ENCODE measurements around the gene P2RX4. TPM values are rescaled to one million over a fixed set of nuclear protein-coding genes. Genes with fewer than 3 reads are reported as not detected.

Gene P2RX4
- total RNA-seq, 1 experiment from 2014 or later = 21.0 TPM

DNA sequence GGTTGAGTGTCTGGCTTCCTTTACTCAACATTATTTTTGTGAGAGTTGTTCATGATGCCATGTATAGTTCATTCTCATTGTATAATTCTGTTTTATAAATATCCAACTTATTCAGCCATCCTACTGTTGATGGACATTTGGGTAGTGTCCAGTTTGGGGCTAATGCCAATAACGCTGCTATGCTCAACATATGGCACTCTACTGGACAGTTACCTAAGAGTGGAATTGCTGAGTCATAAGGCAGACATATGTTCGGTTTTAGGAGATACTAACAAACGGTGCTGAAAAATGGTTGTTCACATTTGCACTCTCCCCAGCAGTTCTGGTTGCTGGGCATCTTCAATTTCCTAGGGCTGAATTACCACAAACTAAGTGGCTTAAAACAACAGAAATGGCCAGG lies 28.7 kb upstream of the P2RX4 start:
- no peak for DNase-seq
- Histone ChIP-seq H3K9me3 (ENCODE audit: insufficient read depth, low read depth) (no peaks in the 10 kb centered on the region), H4K20me1 (ENCODE audit: insufficient read depth) (no peaks in the 10 kb centered on the region), H3K27me3 (ENCODE audit: insufficient read depth, low read depth) (no peaks in the 10 kb centered on the region), H2AFZ (no peak overlapping the region), H3K9me2 (ENCODE audit: insufficient read depth) (no peaks in the 10 kb centered on the region), H3F3A (ENCODE audit: insufficient read depth, low read depth) (no peaks in the 10 kb centered on the region), H3K4me1 (replicated peaks; ENCODE audit: insufficient read depth) (no peaks in the 10 kb centered on the region), H3K4me2 (no peak overlapping the region), H3K36me3 (ENCODE audit: low read depth) (no peaks in the 10 kb centered on the region), H3K4me3 (no peak overlapping the region), H3K79me2 (ENCODE audit: low read depth) (no peaks in the 10 kb centered on the region), H3K27ac (no peak overlapping the region)
- BruUV-seq (replicated peaks) = no TSS peak
- intact Hi-C loops (cut with micrococcal nuclease; ENCODE audit: unreplicated experiment) = no loop called here
- ChIA-PET POLR2A (ENCODE audit: unreplicated experiment) (no interaction called here), CTCF (no interaction called here)
- TF ChIP-seq EZH2 (IDR thresholded peaks at IDR 0.05; ENCODE audit: low read depth) = no peak

DNA sequence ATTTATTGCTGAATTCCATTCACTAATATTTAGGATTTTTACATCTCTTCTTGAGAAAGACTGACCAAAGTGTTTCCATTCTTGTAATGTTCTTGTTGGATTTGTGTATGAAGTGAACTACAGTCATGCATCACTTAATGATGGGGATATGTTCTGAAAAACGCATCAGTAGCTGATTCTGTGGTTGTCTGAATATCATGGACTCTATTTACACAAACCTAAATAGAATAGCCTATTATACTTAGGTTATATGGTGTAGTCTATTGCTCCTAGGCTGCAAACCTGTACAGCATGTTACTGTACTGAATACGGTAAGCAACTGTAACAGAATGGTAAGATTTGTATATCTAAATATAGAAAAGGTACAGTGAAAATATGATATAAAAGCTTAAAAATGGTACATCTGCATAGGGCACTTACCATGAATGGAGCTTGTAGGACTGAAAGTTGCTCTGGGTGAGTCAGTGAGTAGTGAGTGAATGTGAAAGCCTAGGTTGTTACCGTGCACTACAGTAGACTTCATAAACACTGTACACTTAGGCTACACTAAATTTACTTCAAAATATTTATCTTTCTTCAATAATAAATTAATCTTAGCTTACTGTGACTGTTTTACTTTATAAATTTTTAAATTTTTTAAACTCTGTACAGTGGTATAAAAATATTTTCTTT lies 27.6 kb upstream of the P2RX4 start:
- no TSS peak for BruUV-seq (replicated peaks)

GRCh38 chr12:121184425-121184824 lies 25.5 kb upstream of the P2RX4 start:
- no peaks in the 10 kb centered on the region for H3F3A ChIP-seq (ENCODE audit: insufficient read depth, low read depth)
- no peak overlapping the region for H3K4me2 ChIP-seq
- POLR2A ChIA-PET (ENCODE audit: unreplicated experiment) = interaction anchor here (0.7 kb wide), 1 partner anchor 47 kb away, joined by 7 read pairs; no protein-coding TSS in a partner anchor
- H3K79me2 ChIP-seq (ENCODE audit: low read depth) = no peaks in the 10 kb centered on the region
- DNase-seq = no peak
- no peak overlapping the region for H2AFZ ChIP-seq
- H3K4me3 ChIP-seq = no peak overlapping the region
- no peaks in the 10 kb centered on the region for H3K4me1 ChIP-seq (replicated peaks; ENCODE audit: insufficient read depth)
- no peaks in the 10 kb centered on the region for H3K9me3 ChIP-seq (ENCODE audit: insufficient read depth, low read depth)
- no peak overlapping the region for H3K27ac ChIP-seq
- BruUV-seq (replicated peaks) = no TSS peak
- no peaks in the 10 kb centered on the region for H4K20me1 ChIP-seq (ENCODE audit: insufficient read depth)
- H3K27me3 ChIP-seq (ENCODE audit: insufficient read depth, low read depth) = no peaks in the 10 kb centered on the region
- CTCF ChIA-PET = no interaction called here
- no peak for TF ChIP-seq EZH2 (IDR thresholded peaks at IDR 0.05; ENCODE audit: low read depth)
- no peaks in the 10 kb centered on the region for H3K9me2 ChIP-seq (ENCODE audit: insufficient read depth)
- no peaks in the 10 kb centered on the region for H3K36me3 ChIP-seq (ENCODE audit: low read depth)
- intact Hi-C loops (cut with micrococcal nuclease; ENCODE audit: unreplicated experiment) = no loop called here

More for the DNA sequence above, 27.6 kb upstream of the P2RX4 start:
- CTCF ChIA-PET = no interaction called here
- Histone ChIP-seq H4K20me1 (ENCODE audit: insufficient read depth) (no peaks in the 10 kb centered on the region), H3K9me2 (ENCODE audit: insufficient read depth) (no peaks in the 10 kb centered on the region), H3K79me2 (ENCODE audit: low read depth) (no peaks in the 10 kb centered on the region), H3K36me3 (ENCODE audit: low read depth) (no peaks in the 10 kb centered on the region), H3K9me3 (ENCODE audit: insufficient read depth, low read depth) (no peaks in the 10 kb centered on the region), H3K27ac (no peak overlapping the region), H3F3A (ENCODE audit: insufficient read depth, low read depth) (no peaks in the 10 kb centered on the region), H2AFZ (no peak overlapping the region), H3K4me3 (no peak overlapping the region), H3K27me3 (ENCODE audit: insufficient read depth, low read depth) (no peaks in the 10 kb centered on the region), H3K4me2 (no peak overlapping the region), H3K4me1 (replicated peaks; ENCODE audit: insufficient read depth) (no peaks in the 10 kb centered on the region)
- DNase-seq = no peak
- intact Hi-C loops (cut with micrococcal nuclease; ENCODE audit: unreplicated experiment) = no loop called here
- POLR2A ChIA-PET (ENCODE audit: unreplicated experiment) = no interaction called here
- TF ChIP-seq, protein P1, sequence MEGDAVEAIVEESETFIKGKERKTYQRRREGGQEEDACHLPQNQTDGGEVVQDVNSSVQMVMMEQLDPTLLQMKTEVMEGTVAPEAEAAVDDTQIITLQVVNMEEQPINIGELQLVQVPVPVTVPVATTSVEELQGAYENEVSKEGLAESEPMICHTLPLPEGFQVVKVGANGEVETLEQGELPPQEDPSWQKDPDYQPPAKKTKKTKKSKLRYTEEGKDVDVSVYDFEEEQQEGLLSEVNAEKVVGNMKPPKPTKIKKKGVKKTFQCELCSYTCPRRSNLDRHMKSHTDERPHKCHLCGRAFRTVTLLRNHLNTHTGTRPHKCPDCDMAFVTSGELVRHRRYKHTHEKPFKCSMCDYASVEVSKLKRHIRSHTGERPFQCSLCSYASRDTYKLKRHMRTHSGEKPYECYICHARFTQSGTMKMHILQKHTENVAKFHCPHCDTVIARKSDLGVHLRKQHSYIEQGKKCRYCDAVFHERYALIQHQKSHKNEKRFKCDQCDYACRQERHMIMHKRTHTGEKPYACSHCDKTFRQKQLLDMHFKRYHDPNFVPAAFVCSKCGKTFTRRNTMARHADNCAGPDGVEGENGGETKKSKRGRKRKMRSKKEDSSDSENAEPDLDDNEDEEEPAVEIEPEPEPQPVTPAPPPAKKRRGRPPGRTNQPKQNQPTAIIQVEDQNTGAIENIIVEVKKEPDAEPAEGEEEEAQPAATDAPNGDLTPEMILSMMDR (conservative IDR thresholded peaks at IDR 0.05) = no peak

DNA sequence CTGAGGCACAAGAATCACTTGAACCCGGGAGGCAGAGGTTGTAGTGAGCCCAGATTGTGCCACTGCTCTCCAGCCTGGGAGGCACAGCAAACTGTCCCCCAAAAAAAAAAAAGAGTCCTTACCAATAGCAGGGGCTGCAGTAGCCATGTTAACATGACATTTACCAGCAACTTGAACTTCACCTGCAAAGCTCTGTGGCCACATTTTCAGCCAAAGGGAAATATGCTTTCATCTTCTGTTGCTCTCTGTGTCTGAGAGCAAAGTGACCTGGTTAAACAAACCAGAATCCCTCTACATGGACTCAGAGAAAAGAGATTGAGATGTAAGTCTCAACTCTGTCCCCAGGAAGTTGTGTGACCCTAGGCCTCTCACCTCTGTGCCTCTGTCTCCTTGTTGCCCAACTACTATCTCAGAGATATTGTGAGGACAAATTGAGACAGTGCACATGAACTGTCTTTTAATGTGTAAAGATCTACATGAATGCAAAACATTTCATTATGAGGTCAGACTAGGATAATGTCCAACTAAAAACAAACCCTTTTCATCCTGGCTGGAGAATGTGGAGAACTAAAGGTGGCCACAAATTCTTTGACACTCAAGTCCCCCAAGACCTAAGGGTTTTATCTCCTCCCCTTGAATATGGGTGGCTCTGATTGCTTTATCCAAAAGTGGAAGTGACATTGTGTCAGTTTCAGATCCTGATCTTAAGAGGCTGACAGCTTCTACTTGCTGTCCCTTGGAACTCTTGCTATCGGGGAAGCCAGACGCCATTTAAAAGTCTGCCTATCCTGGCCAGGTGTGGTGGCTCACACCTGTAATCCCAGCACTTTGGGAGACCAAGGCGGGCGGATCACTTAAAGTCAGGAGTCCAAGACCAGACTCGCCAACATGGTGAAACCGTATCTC lies 24.7 kb upstream of the P2RX4 start:
- Histone ChIP-seq H3K9me2 (ENCODE audit: insufficient read depth) (no peaks in the 10 kb centered on the region), H3K79me2 (ENCODE audit: low read depth) (no peaks in the 10 kb centered on the region), H3F3A (ENCODE audit: insufficient read depth, low read depth) (no peaks in the 10 kb centered on the region), H3K4me3 (no peak overlapping the region), H3K36me3 (ENCODE audit: low read depth) (no peaks in the 10 kb centered on the region), H3K27me3 (ENCODE audit: insufficient read depth, low read depth) (no peaks in the 10 kb centered on the region), H4K20me1 (ENCODE audit: insufficient read depth) (no peaks in the 10 kb centered on the region), H3K4me1 (replicated peaks; ENCODE audit: insufficient read depth) (peaks cover 2% of the 10 kb centered on the region; the same call in 1 of the 2 replicates), H3K4me2 (no peak overlapping the region), H2AFZ (no peak overlapping the region), H3K9me3 (ENCODE audit: insufficient read depth, low read depth) (no peaks in the 10 kb centered on the region), H3K27ac (no peak overlapping the region)
- no peak for DNase-seq
- ChIA-PET POLR2A (ENCODE audit: unreplicated experiment) (no interaction called here), CTCF (no interaction called here)
- BruUV-seq (replicated peaks) = no TSS peak
- intact Hi-C loops (cut with micrococcal nuclease; ENCODE audit: unreplicated experiment) = no loop called here
- TF ChIP-seq, protein P1 (conservative IDR thresholded peaks at IDR 0.05) = no peak
- TF ChIP-seq EZH2 (IDR thresholded peaks at IDR 0.05; ENCODE audit: low read depth) = no peak

Measured in PC-9 (cell line).